CD4-positive, alpha-beta T cell treated with Interleukin-10 for 1 hour (primary cell): ENCODE data around the gene FOXI2.

Experiments used
- DNase-seq: peaks from one replicate; pipeline ENCODE4 v3.0.0-alpha.2; 2020

The FOXI2 gene

DNA sequence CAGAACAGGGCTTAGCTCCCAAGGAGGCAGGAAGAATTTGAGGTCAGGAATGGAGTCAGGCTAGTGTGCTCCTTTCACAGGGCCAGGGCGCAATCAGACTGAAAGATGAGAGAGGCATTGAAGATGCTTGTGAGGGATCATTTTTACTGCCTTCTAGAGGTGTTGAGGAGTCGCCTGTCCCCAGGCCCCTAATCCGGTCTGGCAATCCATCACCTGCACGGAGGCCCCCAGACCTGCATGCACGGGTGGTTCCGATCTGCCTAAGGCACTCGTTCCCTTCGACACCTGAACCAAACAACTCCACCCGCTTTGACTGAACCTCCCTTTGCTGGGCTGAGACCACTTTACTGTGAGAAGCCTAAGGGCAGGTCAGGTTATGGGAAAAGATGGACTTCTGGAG, 8.0 kb downstream of the FOXI2 start:
- no peak for DNase-seq

DNA sequence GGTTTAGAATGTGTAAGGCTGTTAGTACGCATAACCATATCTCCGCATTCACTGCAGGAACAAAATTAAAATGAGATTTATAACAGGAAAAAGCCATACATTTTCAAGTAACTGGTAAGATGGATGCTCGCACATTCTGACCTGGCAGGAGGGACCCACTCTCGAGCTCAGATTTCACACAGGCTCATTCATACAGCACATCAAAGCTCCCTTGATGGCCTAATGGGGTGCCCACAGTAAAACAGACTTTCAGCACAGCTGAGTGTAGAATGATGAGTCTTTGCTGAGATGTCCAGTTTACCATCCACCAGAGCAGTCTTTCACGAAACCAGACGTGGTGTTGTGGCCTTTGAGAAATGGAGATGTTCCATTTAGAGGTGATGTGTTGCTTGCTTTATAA, 8.9 kb downstream of the FOXI2 start:
- DNase-seq = no peak

- DNase-seq = no peak
These were observed 18.8 kb downstream of the FOXI2 start for GRCh38 chr10:127755753-127756152.

- DNase-seq = no peak
These were observed 19.3 kb downstream of the FOXI2 start for GRCh38 chr10:127756264-127756663.

DNA sequence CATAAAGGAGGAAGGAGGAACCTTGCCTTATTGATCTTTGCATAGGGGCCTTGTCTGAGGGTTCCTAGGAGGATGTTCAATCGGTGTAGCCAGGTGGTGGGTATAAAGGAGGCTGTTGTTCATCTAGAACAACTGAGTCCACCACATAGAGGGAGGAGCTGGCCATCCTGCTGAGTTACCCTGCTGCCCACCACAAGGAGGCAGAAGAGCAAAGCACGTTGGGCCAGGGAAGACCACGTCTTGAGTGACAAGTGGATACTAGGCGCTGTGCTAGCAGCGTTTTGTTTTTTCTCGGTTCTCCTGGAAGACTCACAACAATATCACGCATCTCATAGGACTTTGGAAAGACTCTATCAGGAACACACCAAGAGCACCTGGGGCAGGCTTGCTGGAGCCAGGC, 20.0 kb downstream of the FOXI2 start:
- DNase-seq = no peak

DNA sequence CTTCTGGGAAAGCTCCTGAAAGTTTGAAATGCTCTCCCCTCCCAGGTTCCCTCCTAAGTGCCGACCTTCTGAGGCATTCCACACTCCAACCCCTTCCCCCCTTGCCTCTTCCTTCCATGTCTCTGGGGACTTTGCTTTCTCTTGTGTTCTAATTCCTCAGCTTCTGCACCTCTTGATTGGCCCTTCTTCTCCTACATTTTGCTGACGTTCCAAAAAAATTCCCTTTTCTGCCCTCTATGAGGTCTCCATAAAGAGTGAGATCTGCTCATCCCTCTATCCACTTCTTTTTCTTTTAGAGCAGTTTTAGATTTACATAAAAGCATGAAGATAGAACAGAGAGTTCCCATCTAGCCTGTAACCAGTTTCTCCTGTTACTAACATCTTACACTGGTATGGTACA, 22.3 kb downstream of the FOXI2 start:
- no peak for DNase-seq

DNA sequence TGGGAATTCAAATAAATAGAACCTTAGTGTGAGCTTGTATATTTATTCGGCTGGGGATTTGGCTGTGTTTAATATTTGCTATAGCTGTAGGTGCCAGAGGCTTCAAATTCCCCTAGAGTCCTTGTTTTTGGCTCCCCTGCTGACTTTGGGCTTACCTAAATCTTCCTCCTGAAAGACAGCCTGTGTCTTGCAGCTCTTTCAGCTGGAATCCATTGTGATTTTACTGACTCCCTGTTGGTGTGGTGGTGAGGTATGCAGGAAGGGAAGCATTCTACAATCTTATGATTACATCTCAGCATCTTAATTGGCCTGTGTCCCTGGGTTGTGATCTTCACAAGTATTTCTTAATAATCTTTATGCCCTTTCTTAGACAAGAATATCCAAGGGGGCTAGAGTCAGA, 25.9 kb downstream of the FOXI2 start:
- DNase-seq = no peak

- DNase-seq = no peak
These were observed 38.0 kb downstream of the FOXI2 start for GRCh38 chr10:127774766-127775559.

GRCh38 chr10:127776816-127777215, 39.8 kb downstream of the FOXI2 start:
- no peak for DNase-seq

GRCh38 chr10:127781412-127781811, 44.4 kb downstream of the FOXI2 start:
- no peak for DNase-seq

DNA sequence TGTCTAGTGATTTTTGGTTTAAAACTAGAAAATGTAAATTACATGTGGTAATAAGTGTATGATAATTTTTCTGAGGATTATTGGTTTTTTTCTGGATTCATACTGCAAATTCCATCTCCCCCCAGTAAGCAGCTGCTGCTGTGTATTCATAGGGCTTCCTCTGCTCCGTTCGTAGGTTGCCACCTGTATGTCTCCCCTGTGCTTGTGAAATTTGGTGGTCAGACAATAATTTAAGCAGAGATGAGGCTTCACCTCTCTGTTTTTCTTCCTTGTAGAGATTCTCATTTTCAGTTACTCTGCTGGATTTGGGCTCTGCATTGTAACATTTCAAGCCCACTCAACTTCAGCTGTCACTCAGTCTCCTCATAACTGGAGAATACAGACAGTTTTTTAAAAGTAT, 50.9 kb downstream of the FOXI2 start:
- no peak for DNase-seq

DNA sequence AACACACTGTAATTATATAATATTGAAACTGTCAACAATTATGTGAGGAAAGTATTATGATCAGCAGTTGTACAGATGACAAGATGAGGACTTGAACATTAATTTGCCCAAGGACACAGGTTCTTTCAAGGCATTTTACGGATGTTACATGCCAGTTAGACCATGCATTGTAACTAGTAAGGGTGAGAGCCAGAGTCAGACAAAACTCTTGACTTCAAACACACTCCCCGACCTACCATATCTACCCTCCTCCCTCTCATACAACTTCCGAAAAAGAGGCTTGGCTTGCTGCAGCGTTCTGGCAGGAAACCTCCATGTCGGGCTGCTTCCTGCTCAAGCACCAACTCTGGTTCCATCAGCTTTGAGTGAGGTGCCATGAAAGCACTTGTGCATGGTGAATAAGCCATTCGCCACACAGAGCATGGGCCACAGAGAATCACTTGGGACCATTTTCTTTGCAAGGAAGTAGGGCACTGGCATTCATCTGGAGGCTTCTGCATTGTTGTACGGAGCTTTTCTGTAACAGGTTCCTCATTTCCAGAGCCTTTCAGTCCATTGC, 53.2 kb downstream of the FOXI2 start:
- DNase-seq = no peak
